ENCODE data around the gene RTEL1.

GRCh38 chr20:63659370-63659769 is 1.3 kb downstream of the RTEL1 start:
- TF ChIP-seq CTCF (IDR thresholded peaks at IDR 0.05) (no peak), EZH2 (IDR thresholded peaks at IDR 0.05; ENCODE audit: borderline replicate concordance, insufficient read depth, low read depth, low read length, poor library complexity, severe bottlenecking) (no peak)
